Pulmonary artery endothelial cell (primary cell): ENCODE results near the gene ZDHHC3. TPM values are rescaled to one million over a fixed set of nuclear protein-coding genes. Genes with fewer than 3 reads are reported as not detected.

Experiments
- DNase-seq: peaks from one replicate; pipeline ENCODE4 v3.0.0-alpha.2; 2011; ENCODE audit warnings: low read depth, low spot score
- total RNA-seq: library from RNA; depleted of rRNA; stranded (reverse); fragments of >200 nt; gene quantifications from 2 replicates; pipeline ENCODE4 v1.2.3, GENCODE V29; 2014

The ZDHHC3 gene
- total RNA-seq, 1 donor from 2014 or later: 59.2 TPM

DNA sequence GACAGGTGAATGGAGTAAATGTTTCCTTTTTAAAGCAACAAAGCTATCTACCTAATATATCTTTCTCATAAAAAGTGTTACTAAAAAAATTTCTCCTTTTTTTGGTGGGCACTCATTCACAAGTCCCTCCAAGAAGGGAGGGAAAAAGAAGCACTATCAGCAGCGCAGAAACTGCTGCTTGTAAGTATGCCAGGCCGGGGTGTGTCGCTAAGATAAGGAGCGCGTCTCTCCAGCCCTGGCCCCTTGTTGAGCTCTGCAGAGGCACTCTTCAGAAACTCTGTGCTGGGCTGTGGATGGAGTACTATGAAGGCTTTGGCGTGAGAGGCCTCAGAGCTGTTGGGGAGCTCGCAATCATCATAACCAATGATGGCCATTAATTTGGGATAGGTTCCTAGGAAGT, 49.1 kb downstream of the ZDHHC3 start:
- no peak for DNase-seq

DNA sequence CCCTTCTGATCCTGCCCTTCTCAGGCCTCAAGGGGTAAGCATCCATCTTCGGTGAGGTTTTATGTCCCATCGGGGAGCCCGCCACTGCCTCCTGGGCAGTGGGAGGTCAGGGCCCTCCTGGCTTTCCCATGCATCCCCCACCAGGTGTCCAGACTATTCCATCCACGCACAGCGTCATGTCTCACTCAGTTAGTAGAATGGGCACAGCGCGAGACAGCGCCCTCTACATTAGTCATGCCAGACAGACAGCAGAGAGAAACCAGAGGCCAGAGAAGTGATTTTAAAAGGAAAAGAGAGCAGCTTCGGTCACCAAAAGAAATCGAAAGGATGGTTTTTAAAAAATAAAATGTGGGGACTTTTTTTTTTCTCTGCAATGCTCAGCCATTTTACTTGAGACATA, 49.8 kb downstream of the ZDHHC3 start:
- no peak for DNase-seq

DNA sequence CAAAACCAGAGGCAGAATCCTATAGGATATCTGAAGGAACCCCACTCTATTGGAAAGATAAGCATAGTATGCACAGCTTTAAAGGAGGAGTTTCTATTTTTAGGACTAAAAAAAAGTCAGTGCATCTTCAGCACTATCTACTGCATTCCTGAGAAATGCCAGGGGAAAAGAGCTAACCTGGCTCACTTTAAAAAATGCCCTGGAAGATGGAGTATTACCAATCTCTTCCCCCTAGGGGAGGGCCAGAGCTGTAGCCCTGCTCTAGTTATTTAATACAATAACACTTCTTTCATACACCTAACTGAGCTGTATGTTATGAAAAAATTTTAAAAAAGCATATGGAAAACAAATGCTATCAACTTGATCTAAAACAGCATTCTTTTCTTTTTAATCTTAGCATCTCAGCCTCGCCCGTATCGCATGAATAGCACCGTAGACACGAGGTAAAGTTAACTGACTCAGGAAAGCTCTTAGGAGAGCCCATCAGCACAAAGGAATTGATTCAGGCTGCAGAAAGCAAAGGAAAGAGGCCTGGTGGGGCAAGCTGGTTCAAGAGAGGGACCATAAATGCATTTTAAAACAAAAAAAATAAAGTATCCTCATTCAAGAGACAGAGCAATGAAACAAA, 51.4 kb downstream of the ZDHHC3 start:
- DNase-seq: no peak

GRCh38 chr3:44923632-44924456, 52.1 kb downstream of the ZDHHC3 start:
- no peak for DNase-seq

DNA sequence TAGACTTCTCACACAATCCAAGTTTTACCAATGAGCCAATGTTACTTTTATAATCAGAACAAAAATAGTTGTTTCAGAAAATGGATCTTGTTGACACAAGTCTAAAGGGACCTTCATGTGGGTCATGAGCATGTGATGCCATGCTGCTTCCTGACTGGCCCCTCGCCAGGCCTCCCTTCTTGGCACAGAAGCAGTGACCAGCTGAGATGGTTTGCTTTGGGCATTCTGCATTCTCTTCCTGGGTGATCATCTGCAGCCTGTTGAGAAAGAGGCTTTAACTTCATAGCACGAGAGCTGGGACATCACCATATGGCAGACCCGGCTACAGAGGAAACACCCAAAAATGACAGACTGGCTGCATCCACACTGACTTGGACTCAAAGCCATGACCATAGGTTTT, 55.9 kb downstream of the ZDHHC3 start:
- no peak for DNase-seq

- DNase-seq: no peak
These were observed 57.4 kb downstream of the ZDHHC3 start for GRCh38 chr3:44918581-44918980.

GRCh38 chr3:44918087-44918486, 57.9 kb downstream of the ZDHHC3 start:
- DNase-seq: no peak

DNA sequence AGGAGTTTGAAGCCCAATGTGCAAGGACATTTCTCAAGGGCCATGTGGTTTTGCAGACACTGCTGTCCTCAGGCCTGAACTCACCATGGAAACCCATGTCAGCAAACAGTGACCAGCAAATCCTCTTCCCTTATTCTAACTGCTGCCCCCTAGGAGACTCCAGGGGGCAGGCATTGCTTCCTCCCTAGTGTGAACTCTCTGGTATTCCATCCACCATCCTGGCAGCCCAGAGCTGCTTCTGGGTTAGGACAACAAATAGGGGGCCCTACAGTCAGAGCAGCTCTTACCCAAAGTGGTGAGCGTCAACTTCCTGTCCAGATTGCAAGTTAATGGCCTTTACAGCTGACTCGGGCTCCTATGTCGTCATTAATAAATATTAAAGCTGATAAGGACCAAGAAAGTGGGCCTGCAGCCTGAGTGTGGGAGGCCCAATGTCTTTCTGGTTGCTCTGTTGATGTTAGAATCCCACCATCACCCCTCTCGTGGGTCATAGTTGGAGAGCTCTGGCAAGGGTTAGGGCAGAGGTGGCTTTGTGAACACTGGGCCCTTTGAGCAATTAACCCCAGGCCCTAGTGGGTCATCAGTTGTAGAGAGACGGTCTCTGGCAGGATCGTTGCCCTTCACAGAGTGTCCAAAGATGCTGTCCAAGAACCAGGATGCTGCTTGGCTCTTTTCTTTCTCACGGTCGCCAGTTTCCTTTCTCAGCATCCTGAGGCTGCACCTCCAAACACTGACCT, 60.1 kb downstream of the ZDHHC3 start:
- DNase-seq: no peak

- DNase-seq: no peak
These were observed 61.0 kb downstream of the ZDHHC3 start for GRCh38 chr3:44914936-44915335.

DNA sequence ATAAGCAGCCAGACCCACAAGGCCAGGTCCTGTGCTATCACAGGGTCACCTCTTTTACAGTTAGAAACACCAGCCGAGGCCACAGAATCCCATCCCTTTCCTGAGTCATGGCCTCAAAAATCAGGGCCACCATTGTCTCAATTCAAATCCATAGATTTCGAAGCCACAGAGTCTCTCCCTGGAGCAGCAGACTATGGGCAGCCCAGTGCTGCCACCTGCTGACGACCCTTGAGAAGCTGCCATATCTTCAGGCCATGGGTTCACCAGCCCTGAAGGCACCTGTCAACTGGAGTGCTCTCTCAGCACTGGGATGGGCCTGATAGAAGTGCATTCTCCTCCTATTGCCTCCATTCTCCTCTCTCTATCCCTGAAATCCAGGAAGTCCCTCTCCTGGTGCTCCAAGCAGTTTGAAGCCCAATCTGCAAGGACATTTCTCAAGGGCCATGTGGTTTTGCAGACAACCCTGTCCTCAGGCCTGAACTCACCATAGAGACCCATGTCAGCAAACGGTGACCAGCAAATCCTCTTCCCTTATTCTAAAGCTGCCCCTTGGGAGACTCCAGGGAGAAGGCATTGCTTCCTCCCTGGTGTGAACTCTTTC, 62.0 kb downstream of the ZDHHC3 start:
- peak; percentile 29 for DNase-seq

- DNase-seq: no peak
These were observed 65.3 kb downstream of the ZDHHC3 start for GRCh38 chr3:44910693-44911092.

- no peak for DNase-seq
These were observed 66.9 kb downstream of the ZDHHC3 start for GRCh38 chr3:44909063-44909462.

- no peak for DNase-seq
These were observed 68.4 kb downstream of the ZDHHC3 start for GRCh38 chr3:44907612-44908011.

DNA sequence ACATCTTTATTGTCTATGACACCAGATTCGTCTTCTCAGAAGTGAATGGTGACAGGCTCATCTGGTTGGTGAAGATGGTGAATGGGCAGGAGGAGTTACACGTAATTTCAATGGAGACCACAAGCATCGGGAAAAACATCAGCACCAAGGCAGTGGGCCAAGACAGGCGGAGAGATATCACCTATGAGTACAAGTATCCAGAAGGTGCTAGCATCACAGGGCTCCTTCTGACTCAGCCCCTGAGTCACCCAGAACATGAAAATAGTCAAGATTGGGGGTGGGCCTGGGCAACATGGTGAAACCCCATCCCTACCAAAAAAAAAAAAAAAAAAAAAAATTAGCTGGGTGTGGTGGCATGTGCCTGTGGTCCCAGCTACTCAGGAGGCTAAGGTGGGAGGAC, 69.0 kb downstream of the ZDHHC3 start:
- no peak for DNase-seq

DNA sequence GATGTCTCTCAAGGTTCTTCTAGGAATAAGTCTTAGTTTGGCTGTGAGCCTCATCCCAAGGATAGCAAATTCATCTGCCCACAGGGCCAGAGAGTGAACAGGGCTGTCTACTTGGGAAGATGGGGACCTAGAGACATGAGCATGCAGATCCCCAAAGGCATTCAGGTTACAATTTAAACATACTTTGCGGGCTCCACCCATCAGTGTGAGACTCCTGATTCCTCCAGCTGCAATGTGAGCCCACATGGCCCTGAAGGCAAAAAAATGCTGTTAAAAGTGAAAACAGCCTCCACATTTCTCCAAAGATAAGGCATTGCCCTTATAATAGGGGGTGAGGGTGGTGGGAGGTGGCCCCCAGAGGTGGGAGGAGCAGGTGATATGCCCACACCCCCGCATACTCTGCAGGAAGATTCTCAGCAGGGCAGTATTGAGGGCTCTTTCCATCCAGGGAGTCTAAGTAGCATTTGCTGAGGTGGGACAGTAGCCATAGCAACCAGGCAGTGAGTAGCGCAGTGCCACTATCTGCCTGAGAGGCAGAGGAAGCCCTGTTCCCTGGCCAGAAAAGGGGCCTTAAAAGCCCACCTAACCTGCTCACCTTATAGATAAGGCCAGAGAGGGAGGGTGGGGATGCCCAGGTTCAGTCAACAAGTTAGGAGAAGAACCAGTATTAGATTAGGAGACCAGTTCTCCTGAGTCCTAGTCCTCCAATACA, 70.4 kb downstream of the ZDHHC3 start:
- no peak for DNase-seq

DNA sequence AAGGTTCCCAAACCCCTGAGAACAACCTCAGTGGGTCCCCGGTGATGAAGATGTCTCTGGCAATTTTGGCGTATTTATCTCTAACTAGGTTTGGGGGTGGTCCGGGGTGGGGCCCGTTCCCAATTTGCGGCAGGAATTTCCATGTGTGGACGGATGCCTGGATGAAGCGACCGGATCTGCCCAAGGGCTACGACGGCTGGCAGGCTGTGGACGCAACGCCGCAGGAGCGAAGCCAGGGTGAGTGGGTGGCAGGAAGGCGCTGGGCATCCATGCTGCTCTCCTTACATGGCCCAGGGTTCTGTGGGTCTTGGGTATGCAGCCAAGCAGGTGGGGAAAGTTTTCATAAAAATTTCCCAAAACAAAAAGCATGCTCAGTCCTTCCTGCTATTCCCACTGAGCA, 72.2 kb downstream of the ZDHHC3 start:
- no peak for DNase-seq

- DNase-seq: no peak
These were observed 72.7 kb downstream of the ZDHHC3 start for GRCh38 chr3:44903314-44903713.

DNA sequence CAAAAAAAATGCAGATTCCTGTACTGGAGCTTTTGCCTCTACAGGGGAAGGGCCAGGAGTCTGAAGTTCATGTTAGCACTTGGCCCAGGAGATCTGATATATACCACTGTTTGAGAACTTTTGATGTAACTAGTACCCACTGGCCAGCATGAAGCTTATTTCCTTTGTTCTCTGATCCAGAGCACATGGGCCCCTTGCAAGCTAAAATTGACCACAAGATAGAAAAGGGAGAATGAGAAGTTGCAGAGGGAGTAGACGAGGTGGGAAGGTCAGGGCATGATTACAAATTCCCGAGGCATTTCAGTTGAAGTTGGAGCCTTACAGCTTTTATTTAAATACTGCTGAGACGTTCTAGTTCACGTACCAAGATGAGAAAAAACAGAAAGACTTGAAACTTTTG, 73.3 kb downstream of the ZDHHC3 start:
- DNase-seq: no peak

DNA sequence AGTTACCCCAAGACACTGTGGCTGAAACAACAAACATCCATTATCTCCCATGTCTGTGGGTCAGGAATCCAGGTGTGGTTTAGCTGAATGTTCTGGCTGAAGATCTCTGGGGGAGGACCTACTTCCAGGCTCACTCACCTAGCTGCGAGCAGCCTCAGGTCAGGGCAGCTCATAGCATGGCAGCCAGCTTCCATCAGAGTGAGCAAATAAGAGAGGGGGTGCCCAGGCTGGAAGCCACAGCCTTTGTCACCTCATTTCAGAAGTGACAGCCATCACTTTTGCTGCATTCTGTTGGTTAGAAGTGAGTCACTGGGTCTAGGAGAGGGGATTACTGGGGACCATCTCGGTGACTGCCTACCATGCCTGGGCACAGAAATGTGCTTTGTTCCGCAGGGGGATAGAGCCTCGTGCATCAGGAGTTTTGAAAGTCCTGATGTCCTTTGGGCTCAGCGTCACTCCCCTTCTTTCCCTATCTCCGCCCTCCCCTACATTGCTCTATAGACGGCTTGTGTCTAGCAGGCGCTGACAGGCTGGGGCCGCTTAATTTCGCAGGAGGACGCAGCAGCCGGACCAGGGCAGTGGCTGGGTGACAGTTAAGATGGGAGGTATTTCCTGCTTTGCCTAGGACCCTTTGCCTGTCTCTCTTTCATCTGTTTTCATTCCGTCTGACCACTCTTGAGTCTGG, 76.1 kb downstream of the ZDHHC3 start:
- no peak for DNase-seq

- no peak for DNase-seq
These were observed 79.5 kb downstream of the ZDHHC3 start for GRCh38 chr3:44896440-44896839.

- DNase-seq: no peak
These were observed 81.5 kb downstream of the ZDHHC3 start for GRCh38 chr3:44894485-44894884.
